G401 (cell line): Measurements from ENCODE around the gene XYLT1. TPM values are rescaled to one million over a fixed set of nuclear protein-coding genes. Genes with fewer than 3 reads are reported as not detected.
A peak's percentile ranks its signal among the peaks of the same experiment; 100 is the strongest.

Experiments used
- DNase-seq: peaks from one replicate; pipeline ENCODE4 v3.0.0-alpha.2; 2015; ENCODE audit warnings: low spot score
- in situ Hi-C: cut with HindIII; loops from 2 replicates; pipeline ENCODE4 v1.10.0; 2016; ENCODE audit warnings: low sequenced_read_pairs, mixed read lengths
- total RNA-seq: library from RNA; depleted of rRNA; stranded (reverse); fragments of >200 nt; shearing (Covaris generic); gene quantifications from 2 replicates; pipeline ENCODE4 v1.2.3, GENCODE V29; 2014

The XYLT1 gene
- total RNA-seq, 1 experiment from 2014 or later: not detected

DNA sequence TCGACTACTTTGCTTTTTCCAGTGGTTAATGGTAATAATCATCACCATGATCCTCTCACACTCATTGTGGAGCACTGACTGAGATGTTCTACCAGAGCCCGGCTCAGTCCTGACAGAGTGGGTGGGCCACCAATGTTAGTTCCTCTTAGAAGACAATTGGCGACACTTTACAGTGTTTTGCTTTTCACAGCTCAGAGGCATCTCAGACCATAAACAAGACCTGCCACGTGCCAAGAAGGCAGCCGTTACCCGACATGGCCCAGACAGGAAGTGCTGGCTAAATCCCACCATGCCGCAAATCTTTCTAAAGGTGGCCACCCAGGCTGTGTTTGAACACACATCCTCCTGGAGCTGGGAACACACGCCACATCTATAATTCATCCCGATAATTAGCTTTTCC lies 103.7 kb downstream of the XYLT1 start:
- DNase-seq: no peak
- in situ Hi-C loops: no loop called here

- DNase-seq: no peak
- in situ Hi-C loops: no loop called here
Observed at GRCh38 chr16:17366299-17366961, 104.3 kb downstream of the XYLT1 start.

DNA sequence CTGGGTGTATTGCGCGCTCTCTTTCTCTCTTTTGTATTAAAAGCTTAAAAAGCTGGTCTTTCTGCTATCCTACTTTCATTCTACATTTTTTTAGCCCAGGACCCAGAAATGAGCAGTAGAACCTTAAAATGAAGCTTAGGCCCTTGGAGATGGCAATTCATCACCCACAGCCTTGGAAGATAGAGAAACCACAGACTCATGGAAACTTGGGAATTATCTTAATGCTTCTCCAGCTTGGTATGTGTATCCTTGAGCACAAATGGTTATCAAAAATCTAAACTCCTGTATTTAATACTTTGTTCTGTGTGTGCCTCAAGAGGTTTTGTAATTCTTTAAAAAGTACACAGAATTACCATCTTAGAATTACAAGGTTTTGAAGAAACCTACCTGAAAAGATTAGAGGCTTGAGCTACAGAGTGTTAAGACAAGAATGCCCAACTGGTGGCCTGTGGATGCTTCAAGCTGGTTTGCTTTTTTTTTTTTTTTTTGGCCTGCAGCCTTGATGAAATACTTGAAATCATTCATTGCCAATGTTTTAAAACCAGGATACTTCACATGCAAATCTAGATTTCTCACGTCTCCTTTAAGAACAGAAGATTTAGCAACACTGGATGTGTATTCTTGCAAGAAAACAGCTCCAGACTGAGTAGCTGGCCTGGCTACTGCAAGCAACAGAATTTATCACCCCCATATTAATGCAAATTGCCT lies 105.0 kb downstream of the XYLT1 start:
- in situ Hi-C loops: no loop called here
- DNase-seq: no peak

DNA sequence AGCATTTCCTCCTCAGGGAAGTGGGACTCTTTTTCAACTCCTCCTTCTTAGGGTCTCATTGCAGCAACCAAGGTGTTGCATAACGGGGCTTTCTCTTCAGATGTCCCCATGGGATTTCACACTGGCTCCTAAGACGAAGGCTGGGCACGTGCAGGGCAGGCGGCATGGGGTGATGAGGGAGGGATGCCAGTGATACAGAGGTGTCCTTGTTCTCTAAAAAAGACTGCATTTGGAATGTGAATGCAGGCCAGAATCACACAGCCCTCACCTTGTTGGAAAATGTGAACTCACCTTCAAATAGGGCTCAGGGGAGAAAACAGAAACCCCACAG lies 105.6 kb downstream of the XYLT1 start:
- in situ Hi-C loops: no loop called here
- no peak for DNase-seq

DNA sequence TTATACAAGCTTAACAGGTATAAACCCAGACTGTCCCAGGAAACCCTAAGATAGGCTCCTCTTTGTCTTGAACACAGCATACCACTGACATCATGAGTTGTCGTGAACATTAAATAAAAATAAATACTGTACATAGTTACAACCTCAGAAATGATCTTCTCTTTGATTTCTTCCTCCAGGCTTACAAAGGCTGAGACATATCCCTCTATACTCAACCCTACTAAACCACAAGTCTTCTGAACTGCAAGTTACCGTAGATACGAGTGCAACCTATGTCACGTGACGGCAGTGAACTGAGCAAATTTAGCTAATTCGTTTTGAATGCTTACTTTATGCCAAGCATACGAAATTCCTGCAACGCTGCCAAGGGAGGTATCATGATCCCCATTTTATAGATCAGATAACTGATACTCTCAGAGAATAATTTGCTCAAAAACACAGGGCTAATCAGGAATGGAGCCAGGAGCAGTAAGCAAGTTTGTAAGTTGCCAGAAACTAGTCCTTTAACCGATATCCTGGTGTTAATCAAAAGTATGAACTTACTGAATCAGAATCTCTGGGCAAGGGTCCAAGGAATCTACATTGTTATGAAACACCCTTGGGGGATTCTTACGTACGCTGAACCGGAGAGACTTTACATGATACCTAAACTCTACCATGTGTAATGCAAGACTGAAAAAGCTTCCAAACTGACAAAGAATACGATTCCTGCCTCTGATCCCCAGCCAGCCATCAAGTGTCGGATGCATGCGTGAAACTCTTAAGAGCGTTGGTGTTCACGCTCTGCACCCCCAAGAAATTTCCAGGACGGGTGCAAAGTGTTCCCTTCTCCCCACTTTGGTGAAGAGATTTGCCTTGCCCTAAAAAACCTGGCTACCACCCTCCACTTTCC lies 106.2 kb downstream of the XYLT1 start:
- in situ Hi-C loops: no loop called here
- no peak for DNase-seq

DNA sequence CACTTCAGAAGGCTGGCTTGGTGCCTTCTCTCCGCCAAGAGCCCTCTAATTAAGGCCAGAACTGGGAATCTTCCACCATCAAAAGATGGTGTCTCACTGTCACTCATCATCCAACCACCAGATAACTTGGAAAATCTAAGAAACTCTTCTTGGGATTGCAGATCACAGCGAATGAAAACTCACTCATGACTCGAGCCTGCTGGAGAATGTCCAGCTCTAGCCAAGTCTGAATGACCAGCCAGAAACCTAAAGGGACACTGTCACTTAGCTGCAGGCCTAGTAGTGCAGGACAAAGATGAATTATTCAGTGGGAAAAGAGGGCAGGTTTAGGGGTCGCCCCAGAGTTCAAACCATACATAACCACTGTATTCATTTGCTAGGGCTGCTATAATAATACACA lies 107.8 kb downstream of the XYLT1 start:
- in situ Hi-C loops: no loop called here

GRCh38 chr16:17362183-17362582 lies 108.6 kb downstream of the XYLT1 start:
- in situ Hi-C loops: no loop called here
- DNase-seq: no peak

More for the DNA sequence above, 107.8 kb downstream of the XYLT1 start:
- no peak for DNase-seq

DNA sequence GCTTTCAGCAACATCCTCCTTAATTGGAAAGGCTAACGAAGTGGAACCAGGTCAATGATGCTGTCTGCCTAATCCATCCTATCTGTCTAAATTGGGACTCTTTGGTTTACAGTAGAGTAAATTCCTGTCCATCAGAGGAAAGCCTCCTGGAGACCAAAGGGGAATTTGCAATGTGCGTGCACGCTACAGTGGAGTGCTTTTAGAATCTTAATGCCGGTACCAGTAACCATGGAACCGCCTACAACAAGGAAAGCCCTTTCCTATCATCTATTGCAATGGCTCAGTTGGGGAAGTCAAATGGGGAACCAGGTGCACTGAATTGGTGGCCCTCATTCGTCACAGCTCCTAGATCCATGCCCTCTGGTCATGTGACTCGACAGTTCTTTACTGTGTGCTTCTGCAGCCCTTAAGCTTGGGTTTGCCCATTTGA lies 110.1 kb downstream of the XYLT1 start:
- DNase-seq: no peak
- in situ Hi-C loops: no loop called here

- peak; percentile 25 for DNase-seq
- in situ Hi-C loops: no loop called here
Observed at GRCh38 chr16:17359788-17360390, 110.9 kb downstream of the XYLT1 start.

GRCh38 chr16:17358846-17359245 lies 111.9 kb downstream of the XYLT1 start:
- in situ Hi-C loops: no loop called here
- DNase-seq: peak; percentile 8

GRCh38 chr16:17358355-17358754 lies 112.4 kb downstream of the XYLT1 start:
- in situ Hi-C loops: no loop called here
- DNase-seq: no peak

DNA sequence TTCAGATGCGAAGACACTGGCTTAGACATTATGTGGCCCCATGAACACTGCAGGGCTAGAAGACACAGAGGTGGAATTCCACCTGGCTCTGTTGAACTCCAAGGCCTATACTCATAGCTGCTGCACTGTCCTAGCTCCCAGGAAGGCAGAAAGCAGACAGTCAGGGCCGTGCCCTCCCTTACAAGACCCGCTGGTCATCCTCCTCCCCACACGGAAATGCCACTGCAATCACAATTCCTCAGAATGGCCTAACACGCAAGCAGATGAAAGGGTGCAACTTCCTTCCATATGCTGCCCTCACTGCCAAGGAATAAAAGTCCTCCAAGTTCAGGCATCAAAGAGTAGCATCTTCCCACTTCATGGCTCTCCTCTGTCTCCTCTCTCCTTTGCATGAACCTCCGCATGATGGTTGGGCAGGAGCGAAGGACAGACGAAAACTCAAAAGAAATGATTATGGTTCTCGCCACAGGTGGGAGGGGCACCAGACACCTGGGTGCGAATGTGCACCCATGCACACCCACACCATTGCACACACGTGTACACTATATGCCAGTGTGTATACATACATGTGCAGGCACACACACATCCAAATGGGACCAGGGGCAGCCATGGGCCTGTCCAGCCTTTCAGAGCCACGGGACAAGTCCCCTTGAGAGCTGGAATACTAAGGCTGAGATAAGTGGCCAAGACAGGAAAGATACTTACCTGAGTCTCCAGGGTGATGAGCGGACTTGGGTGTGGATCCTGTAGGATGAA lies 113.3 kb downstream of the XYLT1 start:
- in situ Hi-C loops: no loop called here

DNA sequence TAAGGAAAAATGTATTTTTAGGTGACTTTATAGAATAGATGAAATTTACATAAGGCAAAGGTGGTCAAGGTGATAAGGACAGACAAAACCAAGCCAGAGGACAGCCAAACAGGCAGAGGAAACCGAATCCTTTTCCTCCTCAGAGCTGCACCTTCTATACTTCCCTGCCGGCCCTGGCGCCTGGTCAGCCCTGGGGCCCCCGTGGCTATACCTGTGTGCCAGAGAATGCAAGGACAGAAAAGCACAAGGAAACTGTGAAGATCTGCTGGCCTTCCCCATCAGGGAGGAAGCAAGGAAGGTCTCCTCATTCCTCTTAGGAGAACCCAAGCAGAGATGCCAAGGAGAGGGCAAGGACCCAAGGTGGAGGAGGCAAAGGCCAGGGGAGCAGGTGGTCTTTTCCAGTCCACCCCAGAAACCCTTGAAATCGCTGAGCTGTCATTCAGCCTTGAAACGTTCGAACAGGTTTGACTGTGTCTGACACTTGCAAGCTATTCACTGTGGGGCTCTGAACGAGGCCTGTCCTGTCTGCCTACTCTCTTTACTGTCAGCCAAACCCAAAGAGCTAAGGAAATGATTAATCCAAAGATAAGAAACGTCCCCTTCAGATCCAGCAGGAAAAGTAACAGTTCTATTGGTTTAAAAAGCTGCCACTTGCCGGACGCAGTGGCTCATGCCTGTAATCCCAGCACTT lies 114.4 kb downstream of the XYLT1 start:
- in situ Hi-C loops: no loop called here
- no peak for DNase-seq

More for the DNA sequence above, 113.3 kb downstream of the XYLT1 start:
- no peak for DNase-seq

- in situ Hi-C loops: no loop called here
- DNase-seq: no peak
Observed at GRCh38 chr16:17354685-17355084, 116.1 kb downstream of the XYLT1 start.

- in situ Hi-C loops: no loop called here
- DNase-seq: no peak
Observed at GRCh38 chr16:17354141-17354601, 116.6 kb downstream of the XYLT1 start.

- no peak for DNase-seq
- in situ Hi-C loops: no loop called here
Observed at GRCh38 chr16:17353561-17353960, 117.2 kb downstream of the XYLT1 start.

DNA sequence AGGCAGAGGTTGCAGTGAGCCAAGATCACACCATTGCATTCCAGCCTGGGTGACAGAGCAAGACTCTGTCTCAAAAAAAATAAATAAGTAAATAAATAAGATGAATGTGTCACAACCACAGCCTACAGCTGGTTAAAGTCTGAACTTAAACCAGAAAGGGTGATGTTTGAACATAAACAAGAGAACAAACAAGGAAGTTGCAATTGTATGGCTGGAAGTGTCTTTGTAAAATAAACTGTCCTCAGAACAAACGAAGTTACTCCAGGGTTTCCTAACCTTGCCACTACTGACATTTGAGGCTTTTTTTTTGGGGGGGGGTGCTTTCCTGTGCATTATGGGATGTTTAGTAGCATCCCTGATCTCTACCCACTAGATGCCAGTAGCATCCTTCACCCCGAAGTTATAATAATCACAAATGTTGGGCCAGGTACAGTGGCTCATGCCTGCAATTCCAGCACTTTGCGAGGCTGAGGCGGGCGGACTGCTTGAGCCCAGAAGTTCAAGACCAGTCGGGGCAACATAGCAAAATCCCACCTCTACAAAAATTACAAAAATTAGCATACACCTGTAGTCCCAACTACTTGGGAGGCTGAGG lies 119.2 kb downstream of the XYLT1 start:
- no peak for DNase-seq
- in situ Hi-C loops: no loop called here

DNA sequence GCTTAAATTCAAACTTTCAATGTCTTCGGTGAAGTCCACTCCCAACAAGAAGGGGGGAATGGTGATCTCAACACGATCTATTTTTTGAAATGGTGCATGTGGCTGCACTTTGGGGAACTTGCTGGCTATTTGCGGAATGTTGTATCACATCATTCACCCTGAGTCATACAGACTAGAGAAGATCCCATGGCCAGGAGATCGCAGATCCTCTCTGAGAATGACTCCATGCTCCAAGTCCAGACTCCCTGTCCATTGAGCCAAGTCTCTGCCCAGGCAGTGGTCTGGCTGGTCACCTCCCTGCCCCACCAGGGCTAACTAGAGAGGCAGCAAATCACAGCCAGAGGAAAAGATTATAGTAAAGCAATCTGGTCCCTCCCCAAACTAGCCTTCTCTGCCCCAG lies 120.6 kb downstream of the XYLT1 start:
- DNase-seq: no peak
- in situ Hi-C loops: no loop called here
